GM21390 (cell line): Measurements from ENCODE around the gene RBFOX2.
"Not testable (repeated sequence)": the region's sequence is repeated elsewhere in the genome, so short reads cannot be mapped to it uniquely, and the experiment has no call there.

Experiments
- ATAC-seq: cut with Tn5 transposase; IDR thresholded peaks from one replicate; pipeline ENCODE4 v1.9.1; 2021; ENCODE audit not compliant: unreplicated experiment

The RBFOX2 gene

DNA sequence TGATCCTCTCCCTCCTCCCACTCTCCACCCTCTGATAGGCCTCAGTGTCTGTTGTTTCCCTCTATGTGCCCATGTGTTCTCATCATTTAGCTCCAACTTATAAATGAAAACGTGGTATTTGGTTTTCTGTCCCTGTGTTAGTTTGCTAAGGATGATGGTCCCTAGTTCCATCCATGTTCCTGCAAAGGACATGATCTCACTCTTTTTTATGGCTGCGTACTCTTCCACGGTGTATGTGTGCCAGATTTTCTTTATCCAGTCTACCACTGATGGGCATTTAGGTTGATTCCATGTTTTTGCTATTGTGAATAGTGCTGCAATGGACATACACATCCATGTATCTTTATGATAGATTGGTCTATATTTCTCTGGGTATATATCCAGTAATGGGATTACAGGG lies 15.9 kb upstream of the RBFOX2 start:
- ATAC-seq = not testable (repeated sequence)

DNA sequence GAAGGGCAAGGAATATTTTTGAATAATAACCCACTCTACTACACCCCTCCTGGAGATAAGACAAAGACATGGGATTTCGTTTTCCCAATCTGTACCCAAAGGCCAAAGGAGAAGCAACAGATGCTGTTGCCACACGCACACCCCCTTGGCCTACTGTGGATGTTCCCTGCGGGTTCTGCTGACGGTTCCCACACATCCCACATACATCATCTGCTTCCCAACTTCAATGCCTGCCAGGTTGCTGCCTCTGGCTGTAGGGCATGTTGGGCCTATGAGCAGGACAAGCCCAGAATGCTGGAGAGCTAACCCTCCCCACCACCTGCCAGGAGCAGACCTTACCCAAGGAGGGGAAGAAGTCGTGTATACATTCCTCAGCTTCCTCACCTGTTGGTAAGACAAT lies 13.6 kb upstream of the RBFOX2 start:
- no peak for ATAC-seq

DNA sequence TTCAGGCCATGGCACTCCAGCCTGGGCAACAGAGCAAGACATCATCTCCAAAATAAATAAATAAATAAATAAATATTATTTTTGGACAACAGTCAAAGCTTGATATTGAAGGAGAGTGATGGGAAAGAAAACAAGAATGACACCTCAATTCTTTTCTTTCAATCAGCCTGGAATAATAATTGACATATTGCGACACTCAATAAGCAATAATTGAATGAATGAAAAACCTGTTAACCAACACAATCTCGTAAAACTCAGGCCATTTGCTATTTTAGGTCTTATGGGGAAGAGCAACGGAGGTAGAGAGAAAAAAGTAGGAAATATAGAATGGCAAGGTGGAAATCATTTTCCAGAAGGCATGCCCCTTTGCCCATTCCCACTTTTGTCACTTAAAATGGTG lies 10.5 kb upstream of the RBFOX2 start:
- no peak for ATAC-seq

DNA sequence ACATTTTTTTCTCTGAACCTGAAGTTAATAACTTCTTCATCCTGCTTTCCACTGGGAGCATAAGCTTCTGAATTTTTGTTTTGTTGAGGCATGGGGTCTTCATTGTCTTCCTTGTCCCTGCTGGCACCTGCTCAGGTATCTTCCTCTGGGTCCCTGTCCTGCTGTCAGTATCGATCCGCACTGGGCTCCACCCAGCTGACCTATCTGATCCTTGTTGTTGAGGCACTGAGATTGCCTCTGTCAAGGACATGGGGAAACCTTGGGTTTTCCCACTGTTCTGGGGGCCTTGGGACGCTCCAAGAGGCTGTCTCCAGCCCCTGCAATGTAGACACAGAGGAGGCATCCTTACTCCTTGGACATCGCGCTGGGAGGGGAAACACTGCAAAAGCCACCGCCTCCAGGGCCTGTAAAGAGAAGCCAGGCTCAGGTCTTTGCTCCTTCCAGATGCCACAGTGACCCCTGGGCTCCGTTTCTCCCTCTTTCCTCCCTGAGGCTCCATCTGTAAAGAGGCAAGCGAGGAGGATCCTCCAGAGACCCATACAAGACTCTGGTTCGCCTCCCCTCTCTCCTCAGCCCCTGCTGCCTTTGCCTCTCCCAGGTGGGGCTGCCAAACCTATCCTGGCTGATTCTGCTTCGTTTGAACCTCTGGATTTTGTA lies 8.6 kb upstream of the RBFOX2 start:
- no peak for ATAC-seq

DNA sequence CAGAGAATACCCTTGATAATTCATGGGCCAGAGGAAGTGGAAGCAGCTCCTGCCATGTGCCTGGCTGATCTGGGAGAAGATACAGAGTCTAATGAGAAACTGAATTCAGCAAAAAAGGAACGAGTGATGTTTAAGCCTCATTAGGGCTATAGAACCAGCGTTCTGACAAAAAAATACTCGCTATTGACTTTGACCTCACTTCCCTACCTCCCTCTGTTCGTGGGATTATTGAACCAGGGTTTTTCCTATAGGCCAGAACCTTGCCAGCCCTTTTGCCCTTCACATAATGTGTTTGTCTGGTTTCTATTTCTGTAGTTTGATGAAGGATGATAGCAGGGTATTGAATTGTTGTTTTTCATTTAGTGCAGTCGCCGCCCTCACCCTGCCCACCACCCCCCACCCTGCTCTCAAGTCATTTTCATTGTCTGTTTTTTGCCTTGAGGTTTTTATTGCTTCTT lies 7.6 kb upstream of the RBFOX2 start:
- ATAC-seq = no peak

DNA sequence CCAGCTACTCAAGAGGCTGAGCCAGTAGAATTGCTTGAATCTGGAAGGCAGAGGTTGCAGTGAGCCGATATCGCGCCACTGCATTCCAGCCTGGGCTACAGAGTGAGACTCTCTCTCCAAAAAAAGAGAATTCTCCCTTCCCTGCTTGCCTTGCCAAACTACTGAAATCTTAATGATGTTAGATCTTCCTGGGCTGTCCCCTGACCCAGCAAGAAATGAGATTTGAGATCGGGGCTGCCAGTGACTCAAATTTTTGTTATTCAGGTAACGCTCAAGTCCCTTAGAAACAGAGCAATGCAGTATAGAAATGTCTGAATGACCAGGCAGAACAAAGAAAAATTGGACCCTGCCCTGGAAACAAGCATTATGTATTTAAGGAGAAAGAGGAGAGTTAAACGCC lies 4.0 kb upstream of the RBFOX2 start:
- ATAC-seq = no peak

DNA sequence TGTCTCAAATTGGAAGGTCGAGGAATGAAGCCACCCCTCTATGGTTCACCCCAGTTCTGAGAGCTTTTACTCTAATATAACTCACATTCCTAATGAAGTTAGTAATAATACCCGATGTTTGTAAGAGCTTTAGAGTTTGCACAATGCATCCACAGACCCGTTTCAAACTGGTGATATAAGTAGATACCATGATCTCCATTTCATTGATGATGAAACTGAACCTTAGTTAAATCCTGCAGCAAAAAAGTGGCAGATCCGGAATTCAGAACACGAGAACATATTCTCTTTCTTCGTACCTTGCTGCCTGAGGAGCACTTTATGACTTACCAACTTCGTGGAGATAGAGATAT lies 757 bp upstream of the RBFOX2 start:
- ATAC-seq = no peak

DNA sequence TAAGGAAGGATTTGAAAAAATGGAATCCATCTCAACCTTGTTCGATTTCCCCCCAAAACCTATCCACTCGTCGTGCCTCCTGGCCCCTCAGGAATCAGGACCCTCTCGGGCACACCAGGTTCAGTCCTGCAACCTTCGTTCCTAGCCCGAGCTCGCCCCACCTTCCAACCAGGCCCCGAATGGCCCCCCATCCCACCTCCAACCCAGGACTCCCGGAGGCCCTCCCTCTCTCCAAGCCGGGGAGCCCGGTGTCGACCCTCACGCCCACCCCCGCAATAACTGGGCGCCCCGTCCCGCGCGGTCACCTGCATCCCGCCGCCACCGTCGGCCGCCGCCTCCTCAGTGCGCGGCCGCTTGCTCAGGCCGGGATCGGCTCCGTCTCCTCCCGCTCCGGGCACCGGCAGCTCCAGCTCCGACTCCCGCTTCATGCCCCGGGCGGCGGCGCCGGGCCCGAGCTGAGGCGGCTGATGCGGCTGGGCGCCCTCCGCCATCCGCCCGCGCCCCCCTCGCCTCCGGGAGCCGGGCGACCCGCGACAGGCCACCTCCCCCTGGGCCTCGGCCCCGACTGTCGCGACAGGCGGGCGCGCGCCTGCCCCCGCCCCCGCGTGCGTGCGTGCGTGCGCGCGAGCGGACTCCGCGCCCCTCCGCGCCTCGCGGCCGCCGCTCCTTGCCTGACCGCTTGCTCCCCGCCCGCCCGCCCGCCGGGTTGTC lies 534 bp downstream of the RBFOX2 start:
- ATAC-seq = no peak

DNA sequence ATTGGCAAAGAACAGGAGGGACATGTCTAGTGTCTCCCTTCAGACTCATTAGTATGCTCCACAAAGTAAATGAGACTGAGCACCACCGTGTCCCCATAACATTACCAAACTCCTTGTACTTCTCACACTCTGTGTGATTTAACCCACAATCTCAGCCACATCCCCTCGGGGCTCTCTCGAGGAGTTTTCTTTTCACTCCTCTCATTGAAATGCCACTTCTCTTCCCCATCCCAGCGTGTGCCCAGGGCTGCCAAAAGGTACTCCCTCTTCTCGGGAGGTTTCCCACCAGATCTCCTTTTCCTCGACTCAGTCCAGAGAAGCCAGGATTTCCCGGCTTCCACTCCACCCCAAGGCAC lies 1.1 kb downstream of the RBFOX2 start:
- ATAC-seq = no peak

DNA sequence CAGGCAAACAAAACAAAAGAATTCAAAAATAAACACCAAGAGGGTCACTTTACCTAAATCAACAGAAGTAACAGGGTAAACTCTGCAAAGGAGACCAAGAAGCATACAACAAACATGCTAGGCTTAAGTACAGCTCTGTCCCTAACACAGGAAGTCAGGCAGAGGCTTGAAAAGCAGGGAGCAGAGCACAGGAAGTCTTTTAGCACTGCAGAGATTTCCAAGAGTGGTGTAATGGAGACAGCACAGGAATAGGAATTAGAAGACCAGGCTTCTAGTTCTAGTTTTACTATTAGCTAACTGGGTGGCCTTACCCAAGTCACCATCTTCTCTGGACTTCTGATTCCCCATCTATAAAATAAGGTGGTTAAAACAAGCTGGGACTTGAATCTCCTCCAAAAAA lies 1.9 kb downstream of the RBFOX2 start:
- no peak for ATAC-seq

DNA sequence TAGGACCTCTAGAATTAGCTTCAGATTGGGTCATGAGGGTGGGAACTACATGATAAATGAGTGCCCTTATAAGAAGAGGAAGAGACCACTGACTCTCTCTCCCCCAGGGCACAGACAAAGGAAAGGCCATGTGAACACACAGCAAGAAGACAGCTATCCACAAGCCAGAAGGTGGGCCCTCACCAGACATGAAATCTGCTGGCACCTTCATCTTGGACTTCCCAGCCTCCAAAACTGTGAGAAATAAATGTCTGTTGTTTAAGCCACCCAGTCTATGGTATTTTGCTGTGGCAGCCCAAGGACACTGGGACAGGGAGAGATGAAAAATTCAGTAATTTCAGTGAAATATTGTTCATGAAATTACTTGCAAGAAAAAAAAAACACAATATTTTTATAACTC lies 5.9 kb downstream of the RBFOX2 start:
- ATAC-seq = no peak

DNA sequence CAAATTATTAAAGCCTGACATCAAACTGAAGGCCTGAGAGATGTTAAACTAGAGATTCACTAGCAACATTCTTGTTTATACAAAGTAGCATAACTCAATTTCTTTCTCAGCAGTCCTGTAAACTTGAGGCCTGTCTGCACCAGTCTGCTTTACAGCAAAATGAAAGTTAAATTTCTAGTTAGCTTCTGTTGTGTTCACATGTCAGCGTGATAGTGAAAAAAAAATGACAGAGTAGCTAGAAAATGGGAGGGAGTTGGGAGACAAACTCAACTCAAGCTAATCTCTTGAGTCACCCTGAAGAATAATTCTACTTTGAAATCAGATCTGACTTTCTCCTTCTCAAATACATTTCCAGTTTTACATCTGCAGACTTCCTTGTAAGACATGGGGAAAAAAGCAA lies 6.5 kb downstream of the RBFOX2 start:
- ATAC-seq = no peak

DNA sequence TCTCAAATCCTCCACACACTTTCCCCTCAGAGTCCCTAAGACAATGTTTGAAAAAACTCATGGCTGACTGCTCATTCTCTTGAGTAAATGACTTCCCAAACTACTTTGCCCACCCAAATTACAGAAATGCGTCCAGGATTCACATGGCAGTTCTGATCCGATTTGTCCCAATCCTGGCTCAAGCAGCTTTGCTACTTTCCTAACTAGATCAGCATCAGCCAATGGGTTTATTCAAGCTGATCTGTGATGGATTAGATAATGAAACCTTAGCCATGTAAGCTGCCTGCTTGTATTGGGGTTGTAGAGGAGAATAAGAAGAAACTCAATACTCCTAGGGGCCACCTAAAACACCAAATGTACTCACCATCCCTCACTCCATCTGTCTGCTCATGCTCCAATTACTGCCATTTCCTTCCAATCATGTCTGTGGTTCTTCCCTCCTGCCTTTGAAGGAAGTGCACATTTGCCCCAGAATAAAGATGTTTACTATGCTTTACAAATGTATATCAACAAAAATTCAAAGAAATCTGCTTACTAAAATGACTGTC lies 6.9 kb downstream of the RBFOX2 start:
- no peak for ATAC-seq

DNA sequence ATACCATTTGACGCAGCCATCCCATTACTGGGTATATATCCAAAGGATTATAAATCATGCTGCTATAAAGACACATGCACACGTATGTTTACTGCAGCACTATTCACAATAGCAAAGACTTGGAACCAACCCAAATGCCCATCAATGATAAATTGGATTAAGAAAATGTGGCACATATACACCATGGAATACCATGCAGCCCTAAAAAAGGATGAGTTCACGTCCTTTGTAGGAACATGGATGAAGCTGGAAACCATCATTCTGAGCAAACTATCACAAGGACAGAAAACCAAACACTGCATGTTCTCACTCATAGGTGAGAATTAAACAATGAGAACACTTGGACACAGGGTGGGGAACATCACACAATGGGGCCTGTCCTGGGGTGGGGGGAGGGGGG lies 7.8 kb downstream of the RBFOX2 start:
- ATAC-seq = not testable (repeated sequence)

DNA sequence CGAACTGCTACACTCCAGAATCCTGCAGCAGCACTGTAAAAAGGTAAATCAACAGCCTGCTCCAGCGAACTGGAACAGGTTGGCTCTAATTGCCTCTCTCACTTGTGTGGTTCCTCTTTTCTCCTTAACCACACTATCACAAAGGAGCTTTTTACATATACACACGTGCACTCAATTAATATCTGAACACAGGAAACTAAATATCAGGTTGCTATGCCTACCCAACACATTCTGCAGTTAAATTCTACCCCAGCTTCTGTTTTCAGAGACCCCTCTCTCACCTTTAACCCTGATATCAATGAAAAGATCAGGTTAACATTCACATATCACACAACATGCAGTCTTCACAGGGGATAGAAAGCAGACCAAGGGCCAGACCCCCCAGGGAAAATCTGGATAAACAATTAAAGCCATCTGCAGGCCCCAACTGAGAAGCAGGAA lies 11.0 kb downstream of the RBFOX2 start:
- no peak for ATAC-seq

DNA sequence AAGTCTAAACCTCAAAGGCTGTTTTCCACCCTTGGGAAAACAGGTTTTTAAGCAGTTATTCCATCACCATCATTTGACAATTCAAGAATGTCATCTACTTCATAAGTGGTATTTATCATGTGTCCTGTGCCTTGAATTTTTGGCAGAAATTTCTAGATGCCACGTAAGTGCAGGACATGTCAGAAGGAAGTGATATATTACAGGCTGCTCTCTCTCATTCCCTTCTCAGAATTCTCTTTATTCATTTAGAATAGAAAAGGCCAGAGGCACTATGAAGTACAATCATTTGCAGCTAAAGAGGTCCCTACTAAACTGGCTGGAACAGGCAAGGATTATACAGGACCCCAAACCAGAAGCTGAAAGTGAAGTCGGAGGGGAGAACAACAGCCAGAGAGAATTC lies 11.9 kb downstream of the RBFOX2 start:
- ATAC-seq = no peak

DNA sequence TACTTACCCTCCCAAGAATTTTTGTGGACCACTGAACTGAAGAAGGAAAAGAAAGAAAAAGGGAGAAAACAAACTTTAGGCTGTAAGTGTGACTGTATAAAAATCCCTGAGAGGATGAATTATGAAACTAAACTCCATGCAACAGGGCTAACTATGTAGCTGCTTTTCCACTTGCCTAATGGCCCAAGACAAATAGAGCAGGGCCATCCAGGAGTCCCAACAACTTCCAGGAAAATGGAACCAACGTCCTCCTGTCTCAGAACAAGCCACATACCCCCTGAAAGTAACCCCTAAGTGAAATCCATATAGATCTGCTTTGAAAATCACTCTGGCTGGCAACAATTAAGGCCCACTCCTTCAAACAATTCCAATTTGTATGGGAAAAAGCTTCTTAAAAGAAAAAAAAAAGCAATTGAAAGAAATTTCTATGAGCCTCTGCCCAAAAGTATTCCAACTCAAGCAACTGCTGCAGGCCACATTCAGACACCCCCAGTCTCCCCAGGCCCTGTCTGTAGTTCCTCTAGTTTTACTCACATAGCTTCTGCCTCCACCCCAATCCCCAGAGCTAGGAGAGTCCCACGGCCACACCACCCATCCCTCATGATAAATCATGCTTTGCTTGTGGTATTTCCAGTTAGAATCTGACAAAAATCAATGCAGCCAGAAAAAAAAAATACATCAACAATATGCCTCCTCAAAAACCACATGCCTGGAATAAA lies 12.7 kb downstream of the RBFOX2 start:
- no peak for ATAC-seq

DNA sequence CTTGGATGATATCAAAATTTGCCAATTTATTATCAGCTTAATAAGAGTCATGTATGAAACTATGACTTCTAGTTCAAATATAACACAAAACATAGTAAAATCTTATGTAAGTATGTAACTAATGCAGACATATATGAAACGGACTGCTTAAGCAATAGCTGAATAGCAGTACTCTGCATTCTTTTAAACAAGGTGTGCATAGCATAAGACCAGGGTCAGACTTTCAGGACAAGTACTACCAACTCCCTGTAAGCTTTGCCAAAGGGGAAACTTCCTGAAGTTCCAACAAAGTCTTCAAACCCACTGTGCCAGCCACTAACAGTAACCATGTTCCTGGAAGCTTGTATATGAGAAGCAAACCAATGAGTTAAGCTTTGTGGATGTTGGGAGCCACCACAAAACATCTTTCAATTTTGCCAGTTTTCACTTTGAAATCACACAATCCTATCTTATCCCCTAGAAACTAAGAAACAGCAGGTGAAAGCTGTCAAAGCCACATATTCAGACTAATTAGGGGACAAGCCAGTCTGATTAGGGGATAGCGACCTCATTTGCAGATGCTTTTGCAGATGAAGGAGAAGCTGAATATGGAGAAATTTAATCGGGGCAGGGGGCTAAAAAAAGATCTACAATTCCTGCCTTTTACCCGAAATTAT lies 13.3 kb downstream of the RBFOX2 start:
- ATAC-seq = no peak

DNA sequence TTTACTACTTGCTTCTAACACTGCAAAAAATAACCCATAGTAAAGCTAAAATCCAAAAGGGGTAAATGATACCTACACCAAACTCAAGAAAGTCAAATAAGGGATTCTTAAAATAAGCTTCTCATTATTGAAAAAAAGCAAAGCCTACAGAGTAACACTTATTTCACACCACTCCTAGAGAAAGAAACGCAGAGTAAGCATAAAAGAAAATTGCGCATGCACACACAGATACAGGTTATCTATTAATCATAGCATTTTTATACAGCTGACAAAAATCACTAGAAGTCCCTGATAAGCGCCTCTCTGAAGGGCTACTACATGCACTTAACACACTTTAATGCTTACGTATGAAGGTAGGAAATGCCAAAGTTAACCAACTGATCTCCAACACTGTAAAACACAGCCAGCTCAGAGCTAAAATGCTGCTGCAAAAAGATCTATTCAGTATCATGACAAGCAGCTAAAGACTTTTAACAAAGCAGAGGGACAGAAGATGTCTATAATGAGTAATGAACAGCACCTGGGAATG lies 14.0 kb downstream of the RBFOX2 start:
- ATAC-seq = no peak

DNA sequence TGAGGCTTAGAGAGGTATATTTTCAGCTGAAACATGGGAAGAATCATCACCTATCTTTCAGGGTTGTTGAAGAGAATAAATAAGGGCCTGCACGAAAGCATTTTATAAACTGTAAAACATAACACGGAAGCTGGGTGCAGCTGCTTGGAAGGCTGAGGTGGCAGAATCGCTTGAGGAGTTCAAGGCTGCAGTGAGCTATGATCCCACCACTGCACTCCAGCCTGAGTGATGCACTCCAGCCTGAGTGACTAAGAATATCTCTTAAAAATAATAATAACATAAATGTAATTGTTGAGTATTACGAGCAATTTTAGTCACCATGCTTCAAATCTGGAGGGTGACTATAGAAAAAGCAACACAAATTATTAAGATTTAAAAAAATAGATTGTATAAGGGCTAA lies 16.3 kb downstream of the RBFOX2 start:
- no peak for ATAC-seq

DNA sequence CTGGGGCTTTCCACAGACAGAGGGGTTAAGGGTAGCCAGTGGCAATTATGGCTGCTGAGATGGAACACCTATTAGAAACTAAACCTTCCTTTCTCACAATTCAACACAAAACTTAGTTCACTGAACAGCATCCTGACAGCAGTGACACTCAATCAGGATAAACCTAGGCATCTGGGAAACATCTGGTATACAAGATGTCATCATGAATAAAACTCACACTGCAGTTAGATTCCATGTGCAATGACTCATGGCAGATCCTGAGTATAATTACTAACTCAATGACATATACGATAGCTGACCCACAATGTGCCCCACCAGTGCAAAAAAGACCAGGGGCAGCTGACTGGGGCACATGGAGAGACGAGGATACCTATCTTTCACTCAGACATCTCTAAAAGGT lies 17.7 kb downstream of the RBFOX2 start:
- ATAC-seq = no peak
